GM18861 (cell line): ENCODE results near the gene HSCB.
A peak's percentile ranks its signal among the peaks of the same experiment; 100 is the strongest.
"Not testable (repeated sequence)": the region's sequence is repeated elsewhere in the genome, so short reads cannot be mapped to it uniquely, and the experiment has no call there.

Source experiments
- ATAC-seq: cut with Tn5 transposase; IDR thresholded peaks from one replicate; pipeline ENCODE4 v1.9.1; 2021; ENCODE audit not compliant: unreplicated experiment

Gene HSCB

GRCh38 chr22:28737701-28738100 is 4.1 kb upstream of the HSCB start:
- ATAC-seq, result no peak

GRCh38 chr22:28738876-28739275 is 3.0 kb upstream of the HSCB start:
- ATAC-seq, result not testable (repeated sequence)

- no peak for ATAC-seq
Observed at GRCh38 chr22:28741200-28741784, 547 bp upstream of the HSCB start.

GRCh38 chr22:28742562-28742962 is 723 bp downstream of the HSCB start:
- ATAC-seq, result peak; percentile 20

GRCh38 chr22:28743852-28744251 is 2.0 kb downstream of the HSCB start:
- no peak for ATAC-seq

- no peak for ATAC-seq
Observed at GRCh38 chr22:28750471-28750881, 8.6 kb downstream of the HSCB start.

- ATAC-seq, result not testable (repeated sequence)
Observed at GRCh38 chr22:28754512-28754911, 12.7 kb downstream of the HSCB start.

GRCh38 chr22:28759861-28760560 is 18.2 kb downstream of the HSCB start:
- ATAC-seq, result no peak

- ATAC-seq, result no peak
Observed at GRCh38 chr22:28761449-28761755, 19.6 kb downstream of the HSCB start.

GRCh38 chr22:28762000-28762399 is 20.2 kb downstream of the HSCB start:
- not testable (repeated sequence) for ATAC-seq

GRCh38 chr22:28766628-28767027 is 24.8 kb downstream of the HSCB start:
- no peak for ATAC-seq

GRCh38 chr22:28768701-28769393 is 27.0 kb downstream of the HSCB start:
- ATAC-seq, result no peak

- no peak for ATAC-seq
Observed at GRCh38 chr22:28769394-28770085, 27.7 kb downstream of the HSCB start.

GRCh38 chr22:28771195-28771791 is 29.5 kb downstream of the HSCB start:
- ATAC-seq, result no peak

- peak; percentile 68 for ATAC-seq
Observed at GRCh38 chr22:28772633-28773460, 31.0 kb downstream of the HSCB start, which contains the start of gene CCDC117. TSS of gene CCDC117 (plus strand) at chr22:28772695. CDS start at chr22:28772850, 155 bp downstream.

- peak; percentile 36 for ATAC-seq
Observed at GRCh38 chr22:28773461-28773867, 31.6 kb downstream of the HSCB start.

- no peak for ATAC-seq
Observed at GRCh38 chr22:28774378-28774777, 32.5 kb downstream of the HSCB start.

GRCh38 chr22:28779833-28780232 is 38.0 kb downstream of the HSCB start:
- ATAC-seq, result no peak

GRCh38 chr22:28780296-28780695 is 38.5 kb downstream of the HSCB start:
- ATAC-seq, result no peak
